ENCODE measurements around the gene FADS3.

- no peak for TF ChIP-seq CTCF (conservative IDR thresholded peaks at IDR 0.05 in 1 of 2, IDR thresholded peaks at IDR 0.05 in 1 of 2; ENCODE audit: low read depth in 1 of 2, low read length in 2 of 2)
- no peak for TF ChIP-seq EZH2 (IDR thresholded peaks at IDR 0.05; ENCODE audit: low read length, missing control alignments)
Measured at GRCh38 chr11:61926235-61926634, 34.9 kb upstream of the FADS3 start.

Measured in fibroblast of lung (primary cell).